HAP-1 (cell line): ENCODE data around the gene MAST3.

Experiments
- DNase-seq, 2 experiments: peaks; one replicate each; pipeline ENCODE4 v3.0.0-alpha.2; 2016 to 2020; ENCODE audit warnings: low spot score in 2 of 2
- H3K27me3 ChIP-seq: fragments of 250-450 bp; sonication (Bioruptor Pico); 2 replicates; pipeline ENCODE4 v1.5.1; 2020; ENCODE audit warnings: low read depth, mild to moderate bottlenecking, moderate library complexity
- H3K36me3 ChIP-seq: fragments of 250-450 bp; sonication (Bioruptor Pico); replicated peaks from 2 replicates; pipeline ENCODE4 v1.5.1; 2020; ENCODE audit warnings: mild to moderate bottlenecking
- H3K4me1 ChIP-seq: fragments of 250-450 bp; sonication (Bioruptor Pico); 2 replicates; pipeline ENCODE4 v1.5.1; 2020; ENCODE audit warnings: mild to moderate bottlenecking
- H3K4me3 ChIP-seq: fragments of 250-450 bp; sonication (Bioruptor Pico); 2 replicates; pipeline ENCODE4 v1.5.1; 2020; ENCODE audit warnings: mild to moderate bottlenecking, moderate library complexity
- H3K9me3 ChIP-seq: fragments of 250-450 bp; sonication (Bioruptor Pico); 2 replicates; pipeline ENCODE4 v1.5.1; 2020; ENCODE audit warnings: mild to moderate bottlenecking, moderate library complexity
- in situ Hi-C: fragments of 300-500 bp; cut with MboI; formaldehyde crosslinking; loops from 3 replicates; pipeline ENCODE4 v1.14.3; 2020; ENCODE audit warnings: low sequenced_read_pairs, inconsistent platforms, mixed read lengths

The MAST3 gene

GRCh38 chr19:18144906-18145305 is 47.3 kb downstream of the MAST3 start:
- Histone ChIP-seq H3K9me3 (no peaks in the 10 kb centered on the region), H3K4me3 (no peak overlapping the region), H3K27me3 (no peaks in the 10 kb centered on the region), H3K36me3 (peaks cover 41% of the 10 kb centered on the region), H3K4me1 (no peaks in the 10 kb centered on the region)
- in situ Hi-C loops = no loop called here
- no peak for DNase-seq

DNA sequence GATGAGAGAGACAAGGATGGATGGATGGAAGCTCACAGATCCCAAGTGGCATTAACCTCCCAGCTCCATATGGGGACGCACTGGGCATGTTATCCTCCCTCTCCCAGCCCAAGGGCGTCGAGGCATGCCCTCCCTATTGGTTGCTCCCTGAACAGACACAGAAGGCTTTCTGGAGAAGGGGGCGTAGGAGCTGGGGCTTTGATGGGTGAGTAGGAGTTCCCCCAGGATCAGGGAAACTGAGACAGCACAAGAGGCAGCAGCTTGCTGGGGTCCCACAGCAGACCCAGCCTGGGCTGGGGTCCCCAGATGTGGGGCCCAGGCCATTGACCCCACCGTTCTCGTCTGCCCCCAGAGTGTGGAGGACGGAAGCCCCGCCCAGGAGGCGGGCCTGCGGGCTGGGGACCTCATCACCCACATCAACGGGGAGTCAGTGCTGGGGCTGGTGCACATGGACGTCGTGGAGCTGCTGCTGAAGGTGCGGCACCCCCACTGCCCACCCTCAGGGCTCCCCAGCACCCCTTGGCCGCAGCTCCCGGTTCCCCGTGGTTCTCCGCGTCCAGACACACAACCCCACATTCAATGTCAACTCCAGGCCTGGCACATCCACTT is 47.9 kb downstream of the MAST3 start:
- in situ Hi-C loops = no loop called here
- no peak for DNase-seq
- Histone ChIP-seq H3K4me3 (no peak overlapping the region), H3K9me3 (no peaks in the 10 kb centered on the region), H3K36me3 (peaks cover 35% of the 10 kb centered on the region), H3K27me3 (no peaks in the 10 kb centered on the region), H3K4me1 (no peaks in the 10 kb centered on the region)

DNA sequence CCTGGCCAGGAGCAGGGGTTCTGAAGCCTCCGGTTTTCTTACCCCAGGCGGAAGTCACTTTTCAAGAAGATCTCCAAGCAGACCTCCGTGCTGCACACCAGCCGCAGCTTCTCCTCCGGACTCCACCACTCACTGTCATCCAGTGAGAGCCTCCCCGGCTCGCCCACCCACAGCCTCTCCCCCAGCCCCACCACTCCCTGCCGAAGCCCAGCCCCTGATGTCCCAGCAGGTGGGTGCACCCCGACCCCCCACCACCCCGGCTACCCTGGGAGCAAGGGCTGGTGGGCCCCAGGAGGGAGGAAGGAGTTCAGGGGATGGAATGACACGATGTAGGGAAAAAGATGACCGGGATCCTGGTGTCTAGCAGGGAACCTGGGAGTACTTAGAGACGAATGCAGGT is 49.8 kb downstream of the MAST3 start:
- in situ Hi-C loops = no loop called here
- Histone ChIP-seq H3K36me3 (peaks cover 25% of the 10 kb centered on the region), H3K4me3 (no peak overlapping the region), H3K27me3 (no peaks in the 10 kb centered on the region), H3K4me1 (peaks cover 6% of the 10 kb centered on the region; the same call in 1 of the 2 replicates), H3K9me3 (no peaks in the 10 kb centered on the region)
- DNase-seq = no peak

DNA sequence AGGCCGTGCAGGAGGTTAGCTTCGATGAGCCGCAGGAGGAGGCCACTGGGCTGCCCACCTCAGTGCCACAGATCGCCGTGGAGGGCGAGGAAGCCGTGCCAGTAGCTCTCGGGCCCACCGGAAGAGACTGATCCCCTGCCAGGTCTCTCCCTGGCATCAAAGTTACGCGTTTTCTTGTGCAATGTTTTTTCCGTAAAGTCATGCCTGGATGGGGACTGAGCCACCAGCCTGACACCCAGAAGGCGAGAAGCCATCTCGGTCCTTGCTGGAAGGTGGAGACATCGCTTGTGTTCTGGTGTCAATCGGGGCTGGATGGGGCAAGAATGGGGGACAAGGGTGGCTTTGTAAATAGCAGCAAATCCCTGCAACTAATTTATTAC is 52.0 kb downstream of the MAST3 start:
- Histone ChIP-seq H3K9me3 (no peaks in the 10 kb centered on the region), H3K27me3 (no peaks in the 10 kb centered on the region), H3K36me3 (peaks cover 16% of the 10 kb centered on the region), H3K4me1 (peaks cover 6% of the 10 kb centered on the region; the same call in 1 of the 2 replicates), H3K4me3 (no peak overlapping the region)
- in situ Hi-C loops = no loop called here
- DNase-seq = no peak

DNA sequence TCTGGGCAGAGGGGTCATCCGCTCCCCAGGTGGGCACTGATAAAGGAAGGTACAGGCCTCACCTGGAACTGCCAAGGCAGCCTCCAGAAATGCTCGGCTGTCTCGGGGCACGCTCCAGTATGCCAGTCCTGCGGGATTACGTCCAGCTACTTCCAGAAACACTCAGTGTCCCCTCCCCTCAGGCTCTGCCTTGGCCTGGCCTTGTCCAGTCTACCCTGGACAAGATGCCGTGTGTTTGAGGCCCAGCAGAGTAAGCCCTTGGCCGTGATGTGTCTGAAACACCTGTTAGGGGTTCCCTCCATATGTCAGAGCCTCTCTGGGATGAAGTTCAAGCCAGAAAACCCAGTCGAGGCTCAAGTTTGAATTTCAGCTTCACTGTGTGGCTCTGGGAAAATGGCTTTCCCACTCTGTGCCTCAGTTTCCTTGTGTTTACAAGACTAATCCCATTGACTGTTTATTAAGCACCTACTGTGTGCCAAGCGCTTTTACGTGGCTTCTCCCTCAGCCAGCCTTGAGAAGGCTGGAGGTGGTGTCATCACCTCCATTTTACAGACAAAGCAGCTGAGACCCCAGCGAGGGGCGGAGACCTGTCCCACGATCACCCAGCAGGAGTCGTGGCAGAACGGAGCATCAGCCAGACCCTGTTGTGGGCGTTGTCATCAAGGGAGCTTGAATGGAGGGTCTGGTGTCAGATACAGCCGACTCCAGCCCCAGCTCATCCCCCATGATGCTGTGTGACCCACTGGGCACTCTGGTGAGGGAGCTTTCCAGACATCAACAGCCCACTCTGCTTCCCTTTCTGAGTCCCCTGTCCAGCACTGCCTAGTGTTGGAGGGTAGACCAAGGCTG is 53.4 kb downstream of the MAST3 start:
- Histone ChIP-seq H3K9me3 (no peaks in the 10 kb centered on the region), H3K4me1 (peaks cover 6% of the 10 kb centered on the region; the same call in 1 of the 2 replicates), H3K4me3 (no peak overlapping the region), H3K27me3 (no peaks in the 10 kb centered on the region), H3K36me3 (peaks cover 6% of the 10 kb centered on the region)
- DNase-seq = no peak
- in situ Hi-C loops = no loop called here

GRCh38 chr19:18152442-18152816 is 54.9 kb downstream of the MAST3 start:
- H3K4me3 ChIP-seq = peak overlapping the region; percentile 70
- H3K9me3 ChIP-seq = no peaks in the 10 kb centered on the region
- H3K36me3 ChIP-seq = peaks cover 10% of the 10 kb centered on the region
- DNase-seq = peak; percentile 95 to 100
- in situ Hi-C loops = no loop called here
- H3K27me3 ChIP-seq = no peaks in the 10 kb centered on the region
- H3K4me1 ChIP-seq = peaks cover 15% of the 10 kb centered on the region

DNA sequence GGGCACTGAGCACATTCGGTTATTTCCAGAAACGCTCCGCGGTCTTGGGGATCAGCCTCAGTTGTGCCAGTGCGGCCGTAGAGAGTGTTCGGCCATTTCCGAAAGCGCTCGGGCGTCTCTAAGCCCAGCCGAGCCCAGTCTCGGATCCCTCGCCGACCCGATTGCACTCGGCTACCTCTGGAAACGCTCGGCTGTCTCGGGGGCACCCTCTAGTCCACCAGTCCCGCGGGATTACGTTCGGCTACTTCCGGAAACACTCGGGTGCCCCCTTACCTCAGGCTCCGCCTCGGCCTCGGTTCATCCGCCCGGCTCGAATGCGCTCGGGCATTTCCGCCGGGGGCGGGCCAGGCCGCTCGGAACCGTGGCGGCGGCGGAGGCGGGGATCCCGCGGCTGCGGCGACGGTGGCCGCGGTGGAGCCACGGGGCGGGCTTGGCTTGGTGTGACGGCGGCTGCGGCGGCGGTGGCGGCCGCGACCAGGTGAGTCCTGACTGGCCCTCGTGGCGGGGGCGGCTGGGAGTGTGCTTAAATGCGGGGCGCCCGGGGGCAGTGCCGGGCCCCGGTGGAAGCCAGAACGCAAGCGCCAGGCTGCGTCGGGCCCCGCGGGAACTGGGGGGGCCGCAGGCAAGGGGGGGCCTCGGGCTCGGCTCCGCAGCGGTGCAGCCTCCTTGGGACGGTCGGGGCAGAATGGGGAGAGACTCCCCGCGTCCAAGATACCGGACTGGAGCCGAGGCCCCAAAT is 55.4 kb downstream of the MAST3 start, which contains the start of gene PIK3R2:
PIK3R2 (plus strand) TSS at position 347 of the 739 bp plus-strand sequence. CDS start 2,717 bp downstream, outside the sequence.
- Histone ChIP-seq H3K4me3 (peak within 1 kb of the TSS; percentile 70), H3K9me3 (no peaks in the 10 kb centered on the region), H3K27me3 (no peaks in the 10 kb centered on the region), H3K36me3 (peaks cover 10% of the 10 kb centered on the region), H3K4me1 (peaks cover 16% of the 10 kb centered on the region)
- in situ Hi-C loops = no loop called here
- peak; percentile 91 to 100 for DNase-seq

DNA sequence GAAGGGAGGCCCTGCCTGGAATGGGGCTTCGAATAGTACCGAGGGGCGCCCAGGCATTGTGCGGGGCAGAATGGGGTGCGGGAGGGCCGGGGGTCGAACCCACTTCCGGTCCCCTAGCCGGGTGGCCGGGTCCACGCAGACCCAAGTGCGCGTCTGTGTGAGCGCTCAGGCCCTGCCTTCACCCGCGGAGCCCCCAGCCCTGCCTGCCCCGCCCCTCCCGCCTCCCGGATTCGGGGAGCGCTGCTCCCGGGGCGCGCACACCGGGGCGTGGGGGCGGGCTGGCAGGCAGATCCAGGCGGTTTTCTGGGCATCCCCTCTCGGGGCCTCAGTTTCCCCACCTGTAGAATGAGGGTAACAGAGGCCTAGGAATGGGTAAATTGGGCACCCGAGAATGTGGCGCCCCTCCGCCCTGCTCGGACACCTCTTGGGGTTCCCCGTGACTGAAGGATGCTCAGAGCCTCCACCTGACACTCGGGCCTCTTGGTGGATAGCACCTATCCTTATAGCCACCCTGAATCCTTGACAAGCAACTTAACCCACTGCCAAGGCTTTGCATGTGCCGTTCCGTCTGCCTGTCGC is 56.1 kb downstream of the MAST3 start:
- H3K4me1 ChIP-seq = peaks cover 16% of the 10 kb centered on the region
- H3K9me3 ChIP-seq = no peaks in the 10 kb centered on the region
- H3K4me3 ChIP-seq = peak overlapping the region; percentile 70
- H3K36me3 ChIP-seq = peaks cover 8% of the 10 kb centered on the region
- no peaks in the 10 kb centered on the region for H3K27me3 ChIP-seq
- in situ Hi-C loops = no loop called here
- DNase-seq = peak in 1 of 2 experiments; percentile 48

GRCh38 chr19:18155095-18156087 is 57.8 kb downstream of the MAST3 start:
- DNase-seq = no peak
- Histone ChIP-seq H3K4me1 (peaks cover 18% of the 10 kb centered on the region), H3K36me3 (peaks cover 9% of the 10 kb centered on the region), H3K27me3 (no peaks in the 10 kb centered on the region), H3K4me3 (no peak overlapping the region), H3K9me3 (no peaks in the 10 kb centered on the region)
- in situ Hi-C loops = no loop called here

DNA sequence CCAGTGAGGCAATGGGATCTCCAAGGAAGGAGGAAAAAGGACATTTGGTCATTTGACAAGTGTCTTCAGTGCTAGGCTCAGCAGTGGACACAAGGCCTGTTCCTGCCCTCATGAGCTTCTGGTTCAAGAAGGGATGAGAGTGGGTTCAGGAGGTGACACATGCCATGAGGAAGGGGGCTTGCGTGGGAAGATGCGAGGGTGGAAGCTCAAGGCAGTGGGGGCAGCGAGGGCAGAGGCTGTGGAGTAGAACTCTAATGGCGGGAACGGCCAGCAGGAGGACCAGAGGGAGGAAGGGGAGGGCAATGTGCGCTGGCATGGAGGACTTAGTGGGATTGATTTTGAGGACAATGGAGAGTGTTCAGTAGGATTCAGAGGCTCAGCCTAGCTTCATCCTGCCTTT is 58.7 kb downstream of the MAST3 start:
- Histone ChIP-seq H3K4me1 (peaks cover 24% of the 10 kb centered on the region), H3K9me3 (no peaks in the 10 kb centered on the region), H3K27me3 (no peaks in the 10 kb centered on the region), H3K4me3 (no peak overlapping the region), H3K36me3 (peaks cover 14% of the 10 kb centered on the region)
- no peak for DNase-seq
- in situ Hi-C loops = no loop called here

- H3K4me3 ChIP-seq = no peak overlapping the region
- in situ Hi-C loops = no loop called here
- no peaks in the 10 kb centered on the region for H3K9me3 ChIP-seq
- no peaks in the 10 kb centered on the region for H3K27me3 ChIP-seq
- H3K36me3 ChIP-seq = peaks cover 19% of the 10 kb centered on the region
- peak; percentile 48 to 87 for DNase-seq
- H3K4me1 ChIP-seq = peaks cover 22% of the 10 kb centered on the region
These were observed 59.4 kb downstream of the MAST3 start for GRCh38 chr19:18156841-18157464.

- in situ Hi-C loops = no loop called here
These were observed 60.0 kb downstream of the MAST3 start for GRCh38 chr19:18157465-18158063.

More at GRCh38 chr19:18157465-18158063, 60.0 kb downstream of the MAST3 start:
- peak in 1 of 2 experiments; percentile 65 for DNase-seq
- Histone ChIP-seq H3K9me3 (no peaks in the 10 kb centered on the region), H3K4me1 (peaks cover 21% of the 10 kb centered on the region), H3K36me3 (peaks cover 25% of the 10 kb centered on the region), H3K27me3 (no peaks in the 10 kb centered on the region), H3K4me3 (no peak overlapping the region)
